ENCODE results near the gene MARCHF10.

MARCHF10 gene

DNA sequence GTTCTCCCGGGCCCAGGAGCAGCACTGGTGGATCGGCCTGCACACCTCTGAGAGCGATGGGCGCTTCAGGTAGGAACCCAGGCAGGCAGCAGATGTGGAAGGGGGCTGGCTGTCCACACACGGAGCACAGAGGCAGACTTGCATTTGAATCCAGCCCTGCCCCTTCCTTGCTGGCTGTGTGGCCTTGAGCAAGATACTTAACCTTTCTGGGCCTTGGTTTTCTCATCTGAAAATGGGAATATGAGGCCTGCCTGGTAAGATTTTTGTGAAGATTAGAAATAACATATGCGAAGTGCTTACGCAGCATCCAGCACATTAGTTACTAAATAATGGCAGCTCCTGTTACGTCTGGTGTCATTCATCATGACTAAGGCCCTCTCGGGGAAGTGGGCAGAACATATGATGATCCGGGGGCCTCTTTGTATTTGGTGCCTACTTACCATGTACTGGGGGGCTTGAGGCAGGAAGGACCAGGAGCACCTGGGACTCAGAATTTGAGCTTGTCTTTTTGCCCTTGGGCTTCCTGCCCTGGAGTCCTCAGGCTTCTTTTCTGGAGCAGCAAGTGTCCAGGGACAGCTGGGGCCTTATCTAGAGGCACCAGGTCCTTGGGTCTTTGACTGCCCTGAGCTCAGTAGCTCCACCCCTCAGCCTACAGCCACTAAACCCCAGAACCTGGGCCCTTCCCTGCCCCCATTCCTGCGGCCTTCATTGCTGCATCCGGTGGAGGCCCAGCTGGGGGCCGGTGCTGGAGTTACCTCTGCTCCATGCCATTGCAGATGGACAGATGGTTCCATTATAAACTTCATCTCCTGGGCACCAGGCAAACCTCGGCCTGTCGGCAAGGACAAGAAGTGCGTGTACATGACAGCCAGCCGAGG lies 126.8 kb downstream of the MARCHF10 start:
- no peak for DNase-seq

- DNase-seq = peak in 17 of 56 donors; percentile 9 to 73 (median 41)
Observed at GRCh38 chr17:62680541-62681052, 127.5 kb downstream of the MARCHF10 start.

GRCh38 chr17:62679866-62680377 lies 128.2 kb downstream of the MARCHF10 start:
- no peak for DNase-seq

DNA sequence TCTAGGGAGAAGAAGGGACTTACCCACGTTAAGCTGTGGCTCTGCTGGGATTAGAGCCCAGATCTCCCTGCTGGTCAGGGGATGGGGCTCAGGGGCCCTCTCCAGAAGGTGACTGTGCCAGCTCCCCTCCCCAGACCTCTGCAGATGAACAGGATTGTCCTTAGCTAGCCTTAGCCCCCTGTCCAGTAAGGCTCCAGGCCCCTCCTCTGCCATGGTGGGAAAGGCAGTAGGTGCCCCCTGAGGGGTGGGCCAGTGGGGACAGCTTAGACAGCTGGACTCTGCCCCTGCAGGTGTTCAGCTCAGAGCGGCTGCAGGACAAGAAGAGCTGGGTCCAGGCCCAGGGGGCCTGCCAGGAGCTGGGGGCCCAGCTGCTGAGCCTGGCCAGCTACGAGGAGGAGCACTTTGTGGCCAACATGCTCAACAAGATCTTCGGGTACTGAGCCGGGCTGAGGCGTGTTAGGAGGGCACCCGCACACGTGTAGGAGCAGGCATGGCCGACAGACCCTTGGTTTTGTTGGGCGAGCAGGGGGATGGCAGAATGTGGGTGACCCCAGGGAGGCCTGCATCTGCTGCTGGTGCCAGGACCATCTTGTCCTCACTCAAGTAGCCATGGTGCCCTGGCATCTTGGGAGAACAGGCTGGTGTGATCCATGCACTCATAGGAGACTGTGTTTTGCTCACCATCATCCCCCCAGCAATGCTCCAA lies 129.7 kb downstream of the MARCHF10 start:
- no peak for DNase-seq

- peak in 6 of 56 donors; percentile 8 to 46 (median 27) for DNase-seq
Observed at GRCh38 chr17:62676952-62677596, 131.0 kb downstream of the MARCHF10 start.

GRCh38 chr17:62676231-62676943 lies 131.7 kb downstream of the MARCHF10 start:
- no peak for DNase-seq

DNA sequence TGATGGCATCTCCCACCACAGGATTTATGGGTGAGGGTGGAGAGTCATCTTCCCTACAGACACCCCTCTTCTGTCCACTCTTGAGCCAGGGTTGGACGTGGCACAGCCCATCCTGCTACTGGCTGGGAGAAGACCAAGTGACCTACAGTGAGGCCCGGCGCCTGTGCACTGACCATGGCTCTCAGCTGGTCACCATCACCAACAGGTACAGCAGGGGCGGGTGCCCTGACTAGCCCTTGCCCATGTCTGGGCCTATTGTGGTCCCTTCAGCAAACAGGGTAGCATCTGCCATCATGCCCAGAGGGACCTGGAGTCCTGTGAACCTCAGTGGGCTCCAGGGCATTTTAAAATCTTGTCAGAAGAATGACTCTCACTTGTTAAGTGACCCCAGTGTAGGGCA lies 132.4 kb downstream of the MARCHF10 start:
- DNase-seq = no peak

DNA sequence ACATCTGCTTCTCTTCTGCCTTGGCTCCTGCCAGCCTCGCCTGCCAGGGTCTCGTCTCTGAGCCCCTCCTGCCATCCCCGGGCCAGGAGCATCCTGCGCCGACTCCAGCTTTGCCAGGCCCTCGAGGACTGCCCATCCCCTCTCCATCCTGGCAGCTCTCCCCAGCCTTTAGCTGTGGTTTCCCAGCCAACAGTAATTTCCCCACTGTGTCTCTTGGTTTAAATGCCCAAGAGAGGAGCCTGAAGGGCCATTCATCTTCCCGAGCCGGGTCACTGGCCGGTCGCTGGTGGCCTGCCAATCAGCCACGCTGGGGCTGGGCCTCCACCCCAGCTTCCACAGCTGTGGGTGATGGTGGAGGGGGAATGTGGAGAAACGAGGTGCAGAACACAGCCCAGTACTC lies 132.9 kb downstream of the MARCHF10 start:
- peak in 44 of 56 donors; percentile 8 to 75 (median 45) for DNase-seq

DNA sequence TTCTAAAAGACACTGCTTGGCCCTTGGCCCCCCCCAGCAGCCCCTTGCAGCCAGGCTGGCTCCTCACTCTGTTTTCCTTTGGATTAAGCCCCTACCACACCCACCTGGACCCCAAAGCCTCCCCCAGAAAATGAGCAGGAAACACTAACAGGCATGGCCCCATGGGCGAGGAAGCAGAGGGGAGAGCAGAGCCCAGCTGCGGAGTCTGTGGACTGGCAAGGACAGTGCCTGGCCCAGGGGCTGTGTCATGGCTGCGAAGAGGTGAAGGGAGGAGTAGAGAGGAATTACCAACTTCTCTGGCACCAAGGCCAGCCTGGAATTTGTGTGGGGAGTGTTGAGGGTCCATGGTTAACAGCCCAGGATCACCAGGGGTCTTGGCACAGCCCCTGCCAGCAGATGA lies 133.3 kb downstream of the MARCHF10 start:
- DNase-seq = no peak

GRCh38 chr17:62674363-62674739 lies 133.8 kb downstream of the MARCHF10 start:
- DNase-seq = no peak

- DNase-seq = no peak
Observed at GRCh38 chr17:62673614-62674362, 134.3 kb downstream of the MARCHF10 start.

GRCh38 chr17:62672957-62673356 lies 135.2 kb downstream of the MARCHF10 start:
- no peak for DNase-seq

DNA sequence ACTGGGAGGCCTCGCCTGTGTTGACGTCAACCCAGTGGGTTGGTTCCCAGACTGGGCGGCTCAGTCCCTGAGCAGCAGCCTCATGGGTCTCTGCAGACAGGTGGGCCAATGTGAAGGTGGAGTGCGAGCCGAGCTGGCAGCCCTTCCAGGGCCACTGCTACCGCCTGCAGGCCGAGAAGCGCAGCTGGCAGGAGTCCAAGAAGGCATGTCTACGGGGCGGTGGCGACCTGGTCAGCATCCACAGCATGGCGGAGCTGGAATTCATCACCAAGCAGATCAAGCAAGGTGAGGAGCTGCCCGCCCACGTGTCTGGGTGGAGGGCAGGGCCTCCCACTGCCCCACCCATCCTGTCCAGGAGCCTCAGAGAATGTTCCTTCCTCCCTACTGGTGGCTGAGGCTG lies 136.6 kb downstream of the MARCHF10 start:
- no peak for DNase-seq

GRCh38 chr17:62670202-62670821 lies 137.8 kb downstream of the MARCHF10 start:
- DNase-seq = peak in 2 of 56 donors; percentile 16 to 26

GRCh38 chr17:62668091-62668804 lies 139.9 kb downstream of the MARCHF10 start:
- DNase-seq = no peak

- no peak for DNase-seq
Observed at GRCh38 chr17:62666801-62667591, 141.1 kb downstream of the MARCHF10 start.

GRCh38 chr17:62666061-62666800 lies 141.9 kb downstream of the MARCHF10 start:
- no peak for DNase-seq

Measured in amygdala (tissue), 56 donors.